GM21619 (cell line): ENCODE measurements around the gene YIF1A.
"Not testable (repeated sequence)": the region's sequence is repeated elsewhere in the genome, so short reads cannot be mapped to it uniquely, and the experiment has no call there.

Source experiments
- ATAC-seq: cut with Tn5 transposase; IDR thresholded peaks from one replicate; pipeline ENCODE4 v1.9.1; 2021; ENCODE audit not compliant: unreplicated experiment

Gene YIF1A

DNA sequence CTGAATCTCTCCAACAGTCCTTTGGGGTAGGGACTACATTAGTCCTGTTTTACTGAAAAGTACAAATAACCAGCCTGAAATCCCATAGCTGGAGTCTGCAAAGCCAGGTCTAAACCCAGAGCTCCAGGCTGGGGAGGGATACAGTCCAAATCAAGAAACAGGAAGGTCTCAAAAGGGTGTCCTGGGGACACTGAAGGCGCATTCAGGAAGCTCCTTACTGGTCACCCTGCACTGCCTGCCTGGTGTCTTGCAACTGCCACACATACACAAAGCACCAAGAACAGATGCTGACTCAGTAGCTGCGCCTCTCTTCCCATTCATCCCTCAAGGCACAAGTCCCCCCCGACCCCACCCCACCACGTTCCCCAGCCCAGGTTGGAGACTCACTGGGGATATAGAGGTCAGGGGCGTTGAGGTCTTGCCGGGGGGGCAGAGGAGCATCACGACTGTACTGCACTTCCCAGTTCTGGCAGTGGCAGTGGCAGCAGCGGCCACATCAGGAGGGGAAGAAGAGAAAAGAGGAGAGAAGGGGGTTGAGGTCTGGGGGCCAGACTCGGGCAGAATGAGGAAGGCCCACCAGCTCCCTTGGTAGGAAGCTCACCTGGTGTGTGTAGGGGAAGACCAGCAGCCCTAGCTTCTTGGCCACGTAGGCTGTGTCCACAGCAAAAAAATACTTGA, 1.6 kb downstream of the YIF1A start:
- no peak for ATAC-seq

DNA sequence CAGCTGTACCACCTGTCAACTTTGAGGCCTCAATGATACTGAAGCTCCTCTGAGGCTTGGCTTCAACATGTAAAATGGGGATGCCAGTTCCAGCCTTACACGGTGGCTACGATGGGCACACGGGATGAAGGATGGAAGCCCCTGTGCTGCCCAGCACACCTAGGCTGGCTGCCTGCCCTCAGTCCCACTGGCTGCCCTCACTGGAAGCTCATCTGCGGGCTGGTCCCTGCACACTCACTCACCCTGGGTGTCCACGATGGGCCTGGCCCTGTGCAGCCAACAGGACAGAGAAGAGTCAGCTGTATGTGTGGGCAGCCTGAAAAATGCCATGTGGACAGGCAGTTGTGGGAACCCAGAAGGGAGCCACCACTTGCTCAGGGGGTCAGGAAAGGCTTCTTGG, 2.2 kb downstream of the YIF1A start:
- ATAC-seq: no peak

DNA sequence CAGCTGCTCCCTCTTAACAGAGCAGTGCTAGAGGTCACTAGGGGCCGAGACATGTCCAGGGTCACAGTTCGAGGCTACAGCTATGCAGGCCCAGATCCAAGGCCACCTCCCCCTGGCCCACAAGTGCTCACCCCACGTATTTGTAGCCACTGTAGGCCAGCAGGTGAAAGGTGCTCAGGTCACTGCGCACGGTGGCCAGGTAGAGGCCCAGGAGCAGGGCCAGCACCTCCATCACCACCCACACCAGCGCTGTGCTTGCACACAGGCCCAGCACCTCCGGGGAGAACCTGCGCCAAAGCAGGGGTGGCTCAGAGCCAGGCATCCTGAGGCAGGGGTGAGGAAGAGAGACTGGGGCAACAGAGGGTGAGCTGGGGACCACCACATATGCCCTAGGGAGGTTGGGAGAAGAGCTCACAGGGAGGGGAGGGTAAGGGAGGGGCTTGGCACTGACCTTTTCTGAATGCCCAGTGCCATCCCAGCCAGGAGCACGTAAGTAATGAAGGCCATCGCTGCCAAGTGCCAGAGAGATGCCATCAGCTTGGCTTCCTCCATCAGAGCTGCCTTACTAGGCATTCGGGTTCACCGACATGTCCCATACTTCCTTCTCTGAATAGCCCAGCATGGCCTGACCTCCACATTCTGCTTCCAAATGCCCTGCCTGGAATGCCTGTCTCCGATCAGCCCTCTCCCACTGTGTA, 3.5 kb downstream of the YIF1A start:
- no peak for ATAC-seq

DNA sequence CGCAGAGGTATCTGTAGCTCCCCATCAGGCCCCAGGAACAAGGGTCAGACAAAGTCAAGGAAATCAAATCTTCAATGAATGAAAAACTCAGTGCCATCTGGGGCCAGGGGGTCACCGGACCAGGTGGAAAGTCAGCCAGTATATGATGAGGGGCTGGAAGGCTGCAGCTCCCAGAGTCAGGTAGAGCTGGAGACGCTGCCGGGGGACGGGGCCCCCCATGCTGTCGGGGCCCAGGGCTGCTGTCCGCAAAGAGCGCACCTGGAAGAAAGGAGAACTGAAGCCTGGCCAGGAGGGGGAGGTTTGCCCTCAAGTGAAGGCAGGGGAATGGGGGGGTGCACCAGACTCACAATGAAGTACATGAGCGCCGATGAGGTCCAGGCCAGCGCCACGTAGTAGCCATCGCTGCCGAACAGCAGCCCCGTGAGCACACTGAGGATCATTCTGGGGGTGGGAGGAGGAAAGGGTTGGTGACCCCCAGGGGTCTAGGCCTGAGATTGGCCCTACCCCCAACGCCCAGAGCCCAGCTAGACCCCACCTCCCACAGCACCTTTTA, 4.3 kb downstream of the YIF1A start:
- no peak for ATAC-seq

DNA sequence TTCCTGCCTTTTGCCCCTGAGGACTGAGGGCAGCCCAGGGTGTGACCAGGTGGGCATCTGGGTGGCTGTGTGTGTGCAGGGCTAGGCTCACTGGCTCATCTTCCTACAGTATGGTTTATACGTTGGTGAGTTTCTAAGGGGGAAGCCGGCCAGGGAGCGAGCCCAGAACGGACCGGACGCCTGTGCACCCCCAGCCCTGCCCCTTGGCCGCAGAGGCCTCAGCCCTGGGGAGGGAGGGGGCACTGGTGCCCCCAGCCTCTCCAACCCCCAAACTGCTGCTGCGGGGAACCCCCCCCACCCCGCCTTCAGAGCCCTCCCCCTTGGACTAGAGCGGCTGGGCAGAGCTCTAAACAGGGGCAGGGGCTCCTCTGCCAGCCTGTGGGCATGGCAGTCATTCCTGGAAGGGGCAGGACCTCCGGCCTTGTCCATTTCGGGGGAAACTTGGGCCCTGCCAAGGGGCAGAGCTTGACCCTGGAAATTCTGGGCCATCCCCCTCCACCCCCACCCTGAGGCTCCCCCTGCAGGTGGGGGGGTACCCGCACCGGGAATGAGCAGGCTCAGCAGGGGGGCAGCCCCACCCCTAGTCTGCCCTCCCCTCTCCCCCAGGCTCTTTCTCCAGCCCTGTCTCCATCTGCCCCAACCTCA, 5.4 kb downstream of the YIF1A start:
- ATAC-seq: no peak

DNA sequence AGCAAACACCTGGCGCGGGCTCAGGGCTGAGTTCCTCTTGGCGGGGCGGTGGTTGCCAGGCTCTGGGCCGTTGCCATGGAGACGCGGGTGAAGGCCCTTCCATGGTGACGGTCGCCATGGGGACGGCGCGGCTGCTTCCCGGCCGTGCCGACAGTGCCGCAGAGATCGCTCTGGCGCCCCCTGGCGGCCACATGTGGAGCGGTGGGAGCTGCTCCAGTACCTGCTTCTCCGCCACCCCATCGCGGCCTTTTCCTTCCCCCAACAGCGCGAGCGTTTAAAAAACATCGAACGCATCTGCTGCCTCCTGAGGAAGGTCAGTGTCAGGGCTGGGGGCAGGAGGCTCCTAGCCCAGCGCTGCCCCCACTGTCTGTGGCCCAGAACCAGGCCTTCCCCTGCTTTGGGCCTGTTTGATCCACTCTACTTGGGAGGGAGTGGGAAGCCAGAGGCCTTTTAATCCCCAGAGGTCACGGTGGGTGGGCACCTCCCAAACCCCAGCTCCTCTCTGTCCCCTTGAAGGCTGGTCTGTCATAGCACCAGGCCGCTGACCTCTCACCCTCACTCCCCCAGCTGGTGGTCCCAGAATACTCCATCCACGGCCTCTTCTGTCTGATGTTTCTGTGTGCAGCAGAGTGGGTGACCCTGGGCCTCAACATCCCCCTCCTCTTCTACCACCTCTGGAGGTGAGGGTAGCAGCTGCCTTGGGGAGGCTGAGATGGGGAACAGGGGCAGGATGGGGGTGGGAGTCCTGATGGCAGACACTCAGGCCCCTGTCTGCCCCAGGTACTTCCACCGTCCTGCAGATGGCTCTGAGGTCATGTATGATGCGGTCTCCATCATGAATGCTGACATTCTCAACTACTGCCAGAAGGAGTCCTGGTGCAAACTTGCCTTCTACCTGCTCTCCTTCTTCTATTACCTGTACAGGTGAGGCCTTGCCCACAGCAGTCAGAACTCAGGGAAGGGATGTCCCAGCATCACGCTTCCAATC, 6.2 kb downstream of the YIF1A start:
- peak; percentile 63 for ATAC-seq

DNA sequence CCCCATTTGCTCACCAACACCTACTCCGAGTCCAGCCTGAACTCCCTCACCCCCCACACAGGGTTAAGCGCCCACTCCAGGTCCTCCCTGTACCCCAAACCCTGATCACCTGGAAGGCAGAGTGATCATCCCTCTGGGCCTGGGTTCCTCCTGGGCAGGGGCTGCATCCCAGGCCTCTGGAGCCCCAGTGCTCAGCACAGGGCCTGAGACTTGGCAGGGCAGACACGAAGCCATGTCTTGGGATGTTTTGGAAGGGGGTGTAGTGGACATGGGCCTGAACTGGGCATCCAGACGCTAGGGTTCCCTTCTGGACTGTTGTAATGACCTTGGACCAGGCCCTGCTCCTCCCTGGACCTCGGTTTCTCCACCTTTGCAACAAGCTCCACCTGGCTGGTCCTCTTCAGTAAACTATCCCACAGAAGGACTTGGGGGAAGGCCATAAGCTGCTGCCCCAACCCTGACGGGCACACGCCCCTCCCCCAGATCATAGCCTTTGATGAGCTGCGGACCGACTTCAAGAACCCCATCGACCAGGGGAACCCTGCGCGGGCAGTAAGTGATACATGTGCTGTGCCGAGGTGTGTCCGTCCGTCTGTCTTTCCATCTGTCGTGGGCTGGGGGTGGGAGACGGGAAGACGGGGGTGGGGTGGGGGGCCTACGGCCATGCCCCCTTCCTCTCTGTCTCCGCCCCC, 7.0 kb downstream of the YIF1A start:
- no peak for ATAC-seq

DNA sequence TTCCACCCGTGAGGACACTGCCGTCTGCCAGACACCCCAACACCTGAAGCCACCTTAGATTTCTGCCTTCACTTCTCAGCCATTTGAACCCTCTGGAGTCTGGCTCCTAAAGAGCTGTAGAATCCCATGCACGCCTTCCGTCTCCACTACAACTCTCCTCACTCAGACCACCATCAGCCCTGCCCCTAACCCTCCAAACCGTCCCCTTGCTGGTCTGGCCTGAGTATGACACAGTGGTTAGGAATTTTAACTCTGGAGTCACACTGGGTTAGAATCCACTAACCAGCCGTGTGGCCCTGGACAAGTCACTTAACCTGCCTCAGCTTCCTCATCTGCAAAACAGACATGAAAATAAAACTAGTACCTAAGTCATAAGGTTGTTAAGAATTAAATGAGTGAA, 7.9 kb downstream of the YIF1A start:
- no peak for ATAC-seq

DNA sequence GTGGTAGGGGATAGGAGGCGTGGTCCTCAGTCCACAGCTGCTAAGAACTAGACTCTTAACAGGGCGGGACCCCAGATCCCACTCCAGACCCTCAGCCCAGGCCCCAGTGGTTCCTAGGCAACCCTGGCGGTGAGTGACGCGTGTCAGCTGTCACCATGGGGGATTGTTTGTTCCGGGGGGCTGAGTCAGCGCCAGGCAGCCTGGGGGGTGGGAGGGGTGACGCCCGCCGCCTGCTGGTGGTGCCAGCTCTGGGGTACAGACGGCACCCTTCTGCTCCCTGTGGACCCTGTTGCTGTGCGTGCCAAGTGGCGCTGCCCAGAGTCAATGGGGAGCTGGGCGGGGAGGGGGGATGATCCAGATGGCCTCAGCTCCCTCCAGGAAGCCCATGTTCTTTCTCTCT, 8.5 kb downstream of the YIF1A start:
- ATAC-seq: no peak

DNA sequence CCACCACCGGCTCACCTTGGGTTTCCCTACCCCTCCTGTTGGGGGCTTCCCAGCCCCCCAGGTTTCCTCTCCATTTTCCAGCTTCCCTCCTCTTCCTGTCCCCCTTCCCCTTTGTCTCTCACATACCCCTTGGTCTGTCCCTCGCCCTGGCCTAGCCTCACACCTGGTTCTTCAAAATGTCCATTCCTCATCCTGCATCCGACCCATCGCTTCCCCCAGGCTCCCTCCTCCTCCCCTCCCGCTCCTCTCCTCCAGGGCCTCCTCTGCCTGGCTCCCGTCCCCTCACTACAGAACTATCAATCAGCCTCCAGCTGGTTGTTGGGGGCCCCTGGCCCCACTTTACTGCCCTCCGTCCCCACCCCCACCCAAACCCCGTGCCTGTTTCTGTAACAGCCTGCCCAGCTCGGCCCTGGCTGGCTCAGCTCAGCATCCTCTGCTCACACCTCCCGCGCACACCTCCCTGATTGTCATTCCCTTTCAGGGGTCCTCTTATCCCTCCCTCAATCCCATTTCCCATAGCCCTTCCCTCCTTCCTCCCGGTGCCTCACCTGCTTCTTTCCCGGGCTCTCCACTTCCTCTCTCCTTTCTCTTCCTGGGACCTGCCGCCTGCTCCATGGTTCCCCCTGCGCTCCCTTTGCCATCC, 9.7 kb downstream of the YIF1A start:
- no peak for ATAC-seq

DNA sequence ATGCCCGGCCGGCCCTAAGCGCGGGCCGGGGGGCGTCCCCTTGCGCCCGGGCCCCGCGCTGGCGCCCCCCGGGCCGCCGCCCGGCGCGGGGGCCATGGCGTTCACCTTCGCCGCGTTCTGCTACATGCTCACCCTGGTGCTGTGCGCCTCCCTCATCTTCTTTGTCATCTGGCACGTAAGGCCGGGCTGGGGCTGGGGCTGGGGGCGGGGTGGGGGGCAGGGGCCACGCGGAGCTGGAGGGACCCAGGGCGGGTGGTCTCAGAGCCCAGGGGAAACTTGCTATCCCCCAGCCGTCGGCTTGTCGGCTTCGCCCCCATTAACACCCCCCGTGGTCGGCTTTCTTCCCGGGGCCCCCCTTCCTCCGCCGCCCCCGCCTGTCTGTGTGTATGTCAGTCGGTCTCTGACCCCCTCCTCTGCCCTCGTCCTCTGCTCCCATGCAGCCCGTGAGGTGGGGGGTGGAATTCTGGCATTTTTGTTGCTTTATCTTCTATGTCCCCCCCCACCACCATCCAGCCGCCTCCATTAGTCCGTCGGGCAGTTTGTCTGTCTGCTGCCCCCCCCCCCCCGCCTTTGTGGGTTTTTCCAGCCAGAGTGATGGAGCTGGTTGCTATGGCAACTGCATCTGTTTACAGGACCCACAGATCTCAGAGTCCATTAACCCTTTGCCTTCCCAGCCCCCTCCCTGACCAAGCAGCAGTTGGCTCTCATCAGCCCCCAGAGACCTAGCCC, 10.4 kb downstream of the YIF1A start:
- no peak for ATAC-seq

DNA sequence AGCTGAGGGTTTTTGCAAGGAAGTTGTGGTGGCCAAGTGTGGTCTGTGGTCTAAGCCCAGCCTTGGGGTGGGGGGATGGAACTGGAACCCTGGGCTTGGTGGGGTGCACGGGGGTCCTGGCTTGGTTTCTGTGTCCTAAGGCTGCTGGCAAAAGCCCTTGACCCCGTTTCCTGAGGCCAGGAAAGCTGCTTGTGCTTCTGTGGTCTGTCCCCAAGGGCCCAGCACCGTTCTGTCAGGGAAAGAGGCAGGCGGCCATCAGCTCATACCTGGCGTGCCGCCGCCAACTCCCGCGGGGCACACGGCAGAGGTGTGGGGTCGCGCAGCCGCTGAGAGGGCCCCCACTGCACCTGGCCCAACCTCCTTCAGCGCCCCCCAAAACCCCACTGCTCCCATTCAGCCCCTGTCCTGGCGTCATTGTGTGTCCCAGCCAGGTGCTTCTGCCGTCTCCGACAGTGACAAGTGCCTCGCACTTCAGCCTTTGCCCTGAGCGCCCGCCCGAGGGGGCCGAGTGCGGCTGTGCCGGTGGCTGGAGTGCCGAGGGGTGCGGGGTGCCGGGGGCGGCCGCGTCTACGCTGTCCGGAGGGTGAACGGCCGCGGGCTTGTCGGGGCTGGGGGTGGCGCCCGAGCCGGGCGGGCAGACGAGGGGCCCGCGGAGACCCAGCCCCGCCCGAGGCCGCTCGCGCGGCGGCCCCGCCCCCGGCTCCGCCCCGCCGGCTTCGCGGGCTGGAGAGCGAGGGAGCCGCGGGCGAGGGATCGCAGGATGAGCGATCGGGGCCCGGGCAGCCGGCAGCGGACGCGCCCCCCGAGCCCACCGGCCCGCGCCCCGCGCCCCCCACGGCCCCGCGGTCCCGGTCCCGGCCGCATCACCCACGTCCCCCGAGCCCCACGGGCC, 11.2 kb downstream of the YIF1A start, which contains the start of gene CNIH2:
TSS of gene CNIH2 (plus strand) at position 705 of the 892 bp plus-strand sequence. CDS start 282 bp downstream, outside the sequence.
- ATAC-seq: no peak

DNA sequence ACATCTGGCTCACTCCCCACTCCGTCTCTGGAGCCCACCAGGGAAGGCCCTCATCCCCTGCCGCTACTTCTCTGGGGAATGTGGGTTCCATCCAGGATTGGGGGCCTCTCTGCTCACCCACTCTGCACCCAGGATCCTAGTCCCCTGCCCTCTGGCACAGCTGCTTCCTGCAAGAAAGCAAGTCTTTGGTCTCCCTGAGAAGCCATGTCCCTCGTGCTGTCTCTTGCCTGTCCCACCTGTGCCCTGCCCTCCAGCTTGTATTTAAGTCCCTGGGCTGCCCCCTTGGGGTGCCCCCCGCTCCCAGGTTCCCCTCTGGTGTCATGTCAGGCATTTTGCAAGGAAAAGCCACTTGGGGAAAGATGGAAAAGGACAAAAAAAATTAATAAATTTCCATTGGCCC, 11.9 kb downstream of the YIF1A start:
- ATAC-seq: not testable (repeated sequence)

DNA sequence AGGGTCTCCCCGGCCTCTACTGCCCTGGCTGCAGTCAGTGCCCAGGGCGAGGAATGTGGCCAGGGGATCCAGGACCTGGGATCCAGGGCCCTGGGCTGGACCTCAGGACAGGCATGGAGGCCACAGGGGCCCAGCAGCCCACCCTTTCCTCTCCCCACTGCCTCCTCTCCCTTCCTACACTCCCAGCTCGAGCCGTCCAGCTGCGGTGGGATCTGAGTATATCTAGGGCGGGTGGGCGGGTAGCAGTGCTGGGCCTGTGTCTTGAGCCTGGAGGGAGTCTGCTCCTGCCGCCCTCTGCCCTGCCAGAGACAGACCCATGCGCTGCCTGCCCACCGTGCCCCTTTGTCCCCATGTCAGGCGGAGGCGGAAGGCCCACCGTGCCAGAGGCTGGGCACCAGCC, 12.3 kb downstream of the YIF1A start:
- ATAC-seq: not testable (repeated sequence)

DNA sequence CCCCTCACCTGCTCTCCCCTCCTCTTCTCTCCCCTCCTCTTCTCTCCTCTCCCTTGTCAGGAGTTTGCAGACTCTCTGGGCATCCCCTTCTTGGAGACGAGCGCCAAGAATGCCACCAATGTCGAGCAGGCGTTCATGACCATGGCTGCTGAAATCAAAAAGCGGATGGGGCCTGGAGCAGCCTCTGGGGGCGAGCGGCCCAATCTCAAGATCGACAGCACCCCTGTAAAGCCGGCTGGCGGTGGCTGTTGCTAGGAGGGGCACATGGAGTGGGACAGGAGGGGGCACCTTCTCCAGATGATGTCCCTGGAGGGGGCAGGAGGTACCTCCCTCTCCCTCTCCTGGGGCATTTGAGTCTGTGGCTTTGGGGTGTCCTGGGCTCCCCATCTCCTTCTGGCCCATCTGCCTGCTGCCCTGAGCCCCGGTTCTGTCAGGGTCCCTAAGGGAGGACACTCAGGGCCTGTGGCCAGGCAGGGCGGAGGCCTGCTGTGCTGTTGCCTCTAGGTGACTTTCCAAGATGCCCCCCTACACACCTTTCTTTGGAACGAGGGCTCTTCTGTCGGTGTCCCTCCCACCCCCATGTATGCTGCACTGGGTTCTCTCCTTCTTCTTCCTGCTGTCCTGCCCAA, 12.8 kb downstream of the YIF1A start:
- ATAC-seq: no peak

DNA sequence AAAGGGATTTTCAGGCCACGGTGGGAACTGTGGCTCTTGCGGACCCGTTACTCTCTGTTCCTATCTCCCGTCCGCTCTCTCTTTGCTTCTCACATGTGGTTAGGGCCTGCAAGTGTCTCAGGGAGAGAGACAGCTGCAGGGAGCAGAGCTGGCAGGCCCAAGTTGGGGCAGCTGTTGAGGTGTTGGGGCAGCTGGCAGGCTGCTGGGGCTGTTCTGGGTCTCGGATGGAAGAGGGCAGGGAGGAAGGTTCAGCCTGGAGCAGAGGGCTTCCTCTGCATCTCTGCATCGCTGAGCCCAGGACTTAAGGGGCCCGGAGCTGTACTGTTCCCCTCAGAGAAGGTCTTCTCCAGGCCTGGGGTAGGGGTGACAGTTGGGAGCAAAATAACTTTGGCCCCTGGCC, 13.5 kb downstream of the YIF1A start:
- ATAC-seq: no peak

DNA sequence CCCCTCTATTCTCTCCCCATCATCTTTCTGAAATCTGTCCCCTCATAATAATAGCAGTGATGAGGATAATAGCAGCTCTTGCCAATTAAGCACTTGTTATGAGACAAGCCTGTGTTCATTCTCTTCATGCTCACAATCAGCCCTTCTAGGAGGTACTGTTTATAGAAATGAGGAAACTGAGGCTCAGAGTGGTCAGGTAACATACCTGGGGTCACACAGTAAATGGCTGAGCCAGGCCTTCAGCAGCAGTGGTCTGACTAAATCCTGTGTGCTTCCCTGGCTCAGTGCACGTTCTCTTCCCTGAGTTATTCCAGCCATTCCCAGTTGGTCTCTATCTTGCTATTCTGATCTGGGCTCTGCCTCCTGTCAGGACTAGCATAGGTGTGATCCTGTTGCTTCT, 14.7 kb downstream of the YIF1A start:
- no peak for ATAC-seq

DNA sequence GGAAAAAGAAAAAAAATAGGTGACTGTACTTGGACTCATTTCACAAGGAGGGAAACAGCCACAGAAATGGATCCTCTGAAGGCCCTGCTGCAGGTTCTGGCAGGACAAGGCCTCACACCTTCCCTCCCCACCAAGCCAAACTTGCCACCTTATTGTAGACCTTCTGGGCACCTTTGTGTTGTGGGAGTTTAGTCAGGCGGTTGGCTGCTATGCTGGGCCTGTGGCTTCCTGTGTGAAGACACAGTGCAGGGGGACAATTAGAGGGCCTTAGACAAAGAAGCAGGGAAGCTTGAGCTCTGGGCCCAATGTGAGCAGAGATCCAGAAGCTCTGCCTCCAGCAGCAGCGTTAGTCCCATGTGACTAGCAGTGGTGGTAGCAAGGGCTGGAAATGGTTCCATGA, 16.3 kb downstream of the YIF1A start:
- no peak for ATAC-seq
